Stimulated activated CD4-positive, alpha-beta T cell treated with anti-CD3 and anti-CD28 coated beads, Interleukin-12 subunit alpha, Interleukin-12 subunit beta, amount 100 ng/mL, for 48 hours (primary cell): ENCODE results near the gene SLC16A4.

Experiments used
- DNase-seq, 3 donors: peaks; one replicate each; pipeline ENCODE4 v3.0.0-alpha.2; 2020; ENCODE audit warnings: low read depth in 2 of 3, low spot score in 1 of 3

The SLC16A4 gene

DNA sequence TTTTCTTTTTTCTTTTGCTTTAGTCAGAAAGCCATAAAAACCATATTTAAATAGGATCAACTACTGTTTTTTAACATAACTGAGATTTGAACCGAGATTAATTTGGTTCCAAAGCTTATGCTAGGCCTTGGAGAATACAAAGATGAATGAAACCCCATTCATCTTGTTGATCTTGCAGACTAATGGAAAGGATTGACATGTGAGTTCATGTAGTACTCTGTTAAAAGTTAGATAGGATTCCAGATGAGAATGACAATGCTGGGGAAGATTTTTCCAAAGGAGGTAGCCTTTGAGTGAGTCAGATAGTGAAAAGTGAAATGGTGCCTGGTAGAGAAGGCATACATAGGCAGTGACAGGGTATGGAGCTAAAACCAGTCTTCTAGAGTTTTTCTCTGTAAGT is 29.0 kb downstream of the SLC16A4 start:
- DNase-seq, result no peak

DNA sequence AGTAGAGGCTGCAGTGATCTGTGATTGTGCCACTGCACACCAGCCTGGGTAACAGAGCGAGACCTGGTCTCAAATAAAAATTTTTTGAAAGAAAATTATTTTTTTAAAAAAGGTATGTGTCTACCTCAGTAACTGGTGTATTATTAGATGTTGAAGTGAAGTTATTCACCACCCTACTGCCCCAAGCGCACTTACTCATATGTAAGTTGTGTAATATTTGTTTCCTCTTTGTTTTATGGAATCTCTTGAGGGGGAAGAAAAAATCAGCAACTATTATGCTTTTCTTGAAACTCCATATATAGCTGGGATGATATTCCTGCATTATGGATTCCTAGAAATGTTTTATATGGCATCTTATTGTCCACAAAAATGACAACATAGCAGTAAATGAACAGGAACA is 30.4 kb downstream of the SLC16A4 start:
- DNase-seq, result no peak

DNA sequence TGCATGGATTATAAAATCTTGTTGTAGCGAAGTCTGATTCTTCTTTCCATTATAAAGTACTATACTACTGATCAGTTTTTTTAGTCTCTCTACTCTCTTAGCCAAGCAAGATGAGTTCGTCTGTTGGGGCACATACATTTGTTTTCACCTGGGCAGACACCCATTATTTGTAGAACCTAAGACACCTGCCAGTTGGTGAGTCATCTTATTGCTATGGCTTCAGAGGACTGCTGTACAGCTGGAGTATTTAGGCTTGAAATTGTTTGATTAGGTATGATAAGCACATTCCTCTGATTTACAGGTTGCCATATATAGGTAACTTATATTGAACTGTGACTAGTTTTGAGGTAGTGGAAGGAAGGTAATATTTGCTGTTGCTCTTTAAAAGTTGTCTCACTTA is 34.4 kb downstream of the SLC16A4 start:
- DNase-seq, result no peak

DNA sequence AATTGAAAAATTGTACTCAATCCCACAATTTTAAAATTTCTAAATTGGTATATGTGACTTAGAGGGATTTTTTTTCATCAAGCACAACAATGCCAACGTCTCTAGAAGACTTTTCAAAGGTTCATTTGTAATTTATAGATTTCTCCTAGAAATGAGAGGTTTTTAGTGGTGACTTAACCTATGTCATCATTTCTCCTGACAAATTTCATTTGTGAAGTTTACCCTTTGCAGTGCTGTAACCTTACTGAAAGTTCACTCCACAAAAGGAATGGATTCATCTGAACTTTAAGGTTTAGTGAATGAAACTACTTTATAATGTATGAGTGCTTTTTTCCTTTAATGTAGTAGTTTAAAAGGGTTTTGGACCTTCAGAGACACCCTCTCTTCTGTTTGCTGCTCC is 35.5 kb downstream of the SLC16A4 start:
- no peak for DNase-seq

DNA sequence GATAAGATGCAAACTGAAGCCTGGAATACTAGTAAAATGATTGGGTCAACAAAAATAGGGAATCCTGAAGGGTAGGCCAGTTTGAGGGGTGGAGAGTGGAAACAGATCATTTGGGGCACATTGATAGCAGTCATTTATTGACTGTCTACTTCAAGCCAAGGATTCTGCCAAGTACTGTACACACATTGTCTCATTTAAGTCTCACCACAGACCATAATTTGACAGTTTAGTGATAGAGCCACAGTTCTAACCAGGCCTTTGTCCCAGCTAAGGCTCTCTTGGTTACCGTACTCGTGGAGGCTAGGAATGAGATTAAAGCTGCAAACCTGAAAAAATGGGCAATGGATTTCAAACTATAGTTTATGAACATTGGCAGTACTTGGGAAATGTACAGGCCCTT is 40.5 kb downstream of the SLC16A4 start:
- DNase-seq, result no peak

DNA sequence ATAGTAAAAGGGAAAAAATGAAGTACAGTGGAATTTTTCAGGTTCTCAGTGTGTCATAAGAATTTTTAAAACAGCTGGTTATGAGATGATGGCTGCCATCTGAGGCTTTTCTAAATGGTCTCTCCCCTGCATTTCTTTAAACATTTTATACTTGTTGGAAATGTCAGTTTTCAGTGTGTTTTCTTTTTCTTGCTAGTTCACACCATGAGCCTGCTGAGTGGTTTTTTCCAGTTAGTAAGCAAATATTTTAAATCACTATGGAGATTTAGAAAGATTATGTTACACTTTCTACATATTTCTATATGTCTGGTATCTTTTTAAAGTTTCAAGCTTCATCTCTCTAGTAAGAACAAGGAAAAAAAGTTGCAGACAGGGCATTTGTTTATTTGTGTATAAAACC is 42.1 kb downstream of the SLC16A4 start:
- no peak for DNase-seq

DNA sequence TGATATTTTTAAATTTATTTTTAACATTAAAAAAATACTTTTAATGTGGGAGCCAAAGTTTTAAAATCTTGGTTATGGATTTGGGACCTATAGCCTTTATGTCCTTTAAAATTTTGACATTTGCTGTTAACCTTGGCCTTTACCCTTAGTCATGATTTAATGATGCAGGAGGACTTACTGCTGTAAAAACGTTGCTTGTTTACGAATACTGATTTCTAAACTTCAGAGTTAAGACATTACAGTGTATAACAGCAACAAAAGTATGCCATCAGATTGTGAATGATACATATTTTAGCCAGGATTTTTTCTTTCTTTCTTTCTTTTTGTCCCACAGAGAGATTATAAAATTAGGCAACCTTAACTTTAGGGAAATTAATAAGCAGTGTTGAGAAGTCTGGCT is 42.8 kb downstream of the SLC16A4 start:
- no peak for DNase-seq

DNA sequence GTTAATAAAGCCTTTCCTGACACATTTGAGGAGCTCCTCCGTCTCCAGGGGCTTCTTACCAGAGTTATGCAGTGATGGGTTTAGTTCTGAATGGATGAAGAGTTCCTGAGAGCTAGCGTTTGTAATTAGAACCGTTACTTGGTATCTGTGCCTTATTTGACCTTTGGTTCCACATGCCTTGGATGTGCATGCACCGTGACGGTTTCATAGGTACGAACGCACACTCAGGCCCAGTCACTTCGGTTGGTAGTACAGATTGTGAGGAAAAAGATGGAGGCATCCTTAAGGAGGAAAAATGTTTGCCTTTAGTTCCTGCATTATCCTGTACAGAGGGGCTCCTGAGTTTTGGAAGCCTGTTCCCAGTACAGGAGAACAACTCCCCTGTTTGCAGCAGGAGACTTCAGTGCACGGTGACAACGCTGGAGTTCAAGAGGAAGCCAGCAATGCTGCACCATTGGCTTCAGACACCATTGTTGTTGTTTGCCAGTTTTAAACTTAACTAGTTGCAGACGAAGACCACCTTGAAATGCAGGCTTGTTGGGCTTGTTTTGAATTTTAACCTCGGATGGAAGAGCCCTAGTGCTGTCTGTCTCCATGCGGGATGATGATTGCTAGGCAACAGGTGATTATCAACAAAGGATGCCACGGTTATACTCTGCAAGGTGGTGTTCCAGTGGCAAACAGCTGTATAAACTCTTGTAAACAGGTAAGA is 43.5 kb downstream of the SLC16A4 start:
- no peak for DNase-seq

DNA sequence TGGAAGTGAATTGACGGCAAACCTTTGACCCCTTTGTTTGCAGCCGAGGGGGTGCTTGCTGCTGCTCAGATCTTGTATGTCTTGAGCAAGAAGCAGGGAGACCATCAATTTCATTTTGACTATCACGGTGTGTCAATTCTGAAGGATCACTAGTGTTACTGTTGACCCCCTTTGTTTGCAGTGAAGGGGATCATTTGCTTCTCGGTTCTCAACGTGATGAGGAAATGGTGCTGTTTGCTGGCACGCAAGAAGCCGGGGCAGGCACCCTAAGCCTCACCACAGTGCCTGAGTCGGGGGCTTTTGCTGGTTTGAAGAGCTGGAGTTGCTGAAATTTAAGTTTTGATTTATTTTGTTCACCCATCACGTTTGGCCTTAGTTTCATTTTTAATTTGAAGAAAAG is 44.1 kb downstream of the SLC16A4 start:
- no peak for DNase-seq

DNA sequence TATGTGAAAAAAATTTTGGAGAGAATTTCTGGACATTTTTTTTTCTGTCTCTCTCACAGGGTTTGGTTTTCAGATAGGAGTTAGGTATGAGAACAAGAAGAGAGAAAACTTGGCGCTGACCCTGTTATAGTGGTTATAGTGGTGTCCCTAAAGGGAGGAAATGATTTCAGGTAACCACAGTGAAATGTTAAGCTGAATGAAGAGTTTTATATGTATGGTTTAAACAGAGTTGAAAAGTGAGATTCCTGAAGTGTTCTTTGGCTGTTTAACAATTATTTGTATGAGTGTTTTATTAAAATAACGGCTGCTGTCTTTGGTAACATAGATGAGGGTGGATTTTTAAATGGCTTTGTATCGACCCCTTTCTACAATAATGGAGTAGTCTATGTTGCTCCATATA is 45.3 kb downstream of the SLC16A4 start:
- DNase-seq, result no peak

DNA sequence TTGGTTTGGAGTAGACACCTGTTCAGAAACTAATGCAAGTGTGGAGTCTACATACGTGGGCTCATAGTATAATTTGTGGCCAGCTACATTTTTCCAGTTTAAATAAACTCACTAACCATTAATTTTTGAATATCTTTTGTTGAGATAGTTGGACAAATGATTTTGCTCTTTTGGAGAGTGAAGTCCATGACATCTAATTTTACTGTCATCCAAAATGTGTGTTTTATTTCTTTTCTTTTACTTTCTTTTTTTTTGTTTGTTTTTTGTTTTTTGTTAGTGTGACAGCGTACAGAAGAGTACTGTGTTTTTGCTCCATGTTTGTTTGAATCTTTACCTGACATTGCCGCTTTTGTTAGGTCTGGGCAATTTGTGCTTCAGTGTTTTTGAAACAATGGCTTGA is 46.7 kb downstream of the SLC16A4 start:
- no peak for DNase-seq

DNA sequence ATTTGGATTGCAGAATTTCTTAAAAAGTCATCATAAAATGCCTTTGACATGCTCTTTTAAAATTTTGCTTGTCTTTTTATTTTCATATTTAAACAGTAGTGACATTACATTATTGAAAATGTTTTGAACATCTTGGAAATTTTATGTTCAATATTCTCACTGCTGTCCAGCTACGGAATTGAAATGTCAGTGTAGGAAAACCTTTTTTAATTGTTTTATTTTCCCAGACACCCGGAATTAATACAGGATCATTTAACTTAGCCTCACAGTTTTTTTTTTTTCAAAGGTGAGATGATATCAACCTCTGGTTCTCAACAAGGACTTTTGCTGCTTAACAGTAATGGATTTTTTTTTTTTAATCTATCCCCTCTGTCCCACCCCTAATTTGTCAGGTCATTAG is 47.6 kb downstream of the SLC16A4 start:
- no peak for DNase-seq

DNA sequence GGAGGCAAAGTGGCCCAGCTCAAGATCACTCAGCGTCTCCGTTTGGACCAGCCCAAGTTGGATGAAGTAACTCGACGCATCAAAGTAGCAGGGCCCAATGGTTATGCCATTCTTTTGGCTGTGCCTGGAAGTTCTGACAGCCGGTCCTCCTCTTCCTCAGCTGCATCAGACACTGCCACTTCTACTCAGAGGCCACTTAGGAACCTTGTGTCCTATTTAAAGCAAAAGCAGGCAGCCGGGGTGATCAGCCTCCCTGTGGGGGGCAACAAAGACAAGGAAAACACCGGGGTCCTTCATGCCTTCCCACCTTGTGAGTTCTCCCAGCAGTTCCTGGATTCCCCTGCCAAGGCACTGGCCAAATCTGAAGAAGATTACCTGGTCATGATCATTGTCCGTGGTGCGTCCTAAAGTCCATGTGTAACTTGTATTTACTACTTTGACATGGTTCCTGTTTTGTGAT is 48.9 kb downstream of the SLC16A4 start:
- DNase-seq, result no peak

DNA sequence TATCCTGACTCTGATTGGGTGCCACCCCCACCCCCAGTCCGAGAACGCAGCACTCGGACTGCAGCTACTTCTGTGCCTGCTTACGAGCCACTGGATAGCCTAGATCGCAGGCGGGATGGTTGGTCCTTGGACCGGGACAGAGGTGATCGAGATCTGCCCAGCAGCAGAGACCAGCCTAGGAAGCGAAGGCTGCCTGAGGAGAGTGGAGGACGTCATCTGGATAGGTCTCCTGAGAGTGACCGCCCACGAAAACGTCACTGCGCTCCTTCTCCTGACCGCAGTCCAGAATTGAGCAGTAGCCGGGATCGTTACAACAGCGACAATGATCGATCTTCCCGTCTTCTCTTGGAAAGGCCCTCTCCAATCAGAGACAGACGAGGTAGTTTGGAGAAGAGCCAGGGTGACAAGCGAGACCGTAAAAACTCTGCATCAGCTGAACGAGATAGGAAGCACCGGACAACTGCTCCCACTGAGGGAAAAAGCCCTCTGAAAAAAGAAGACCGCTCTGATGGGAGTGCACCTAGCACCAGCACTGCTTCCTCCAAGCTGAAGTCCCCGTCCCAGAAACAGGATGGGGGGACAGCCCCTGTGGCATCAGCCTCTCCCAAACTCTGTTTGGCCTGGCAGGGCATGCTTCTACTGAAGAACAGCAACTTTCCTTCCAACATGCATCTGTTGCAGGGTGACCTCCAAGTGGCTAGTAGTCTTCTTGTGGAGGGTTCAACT is 49.5 kb downstream of the SLC16A4 start:
- DNase-seq, result no peak

DNA sequence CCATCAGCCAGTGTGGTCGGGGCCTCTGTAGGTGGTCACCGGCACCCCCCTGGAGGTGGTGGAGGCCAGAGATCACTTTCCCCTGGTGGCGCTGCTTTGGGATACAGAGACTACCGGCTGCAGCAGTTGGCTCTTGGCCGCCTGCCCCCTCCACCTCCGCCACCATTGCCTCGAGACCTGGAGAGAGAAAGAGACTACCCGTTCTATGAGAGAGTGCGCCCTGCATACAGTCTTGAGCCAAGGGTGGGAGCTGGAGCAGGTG is 50.7 kb downstream of the SLC16A4 start:
- DNase-seq, result peak in 1 of 3 donors; percentile 8

DNA sequence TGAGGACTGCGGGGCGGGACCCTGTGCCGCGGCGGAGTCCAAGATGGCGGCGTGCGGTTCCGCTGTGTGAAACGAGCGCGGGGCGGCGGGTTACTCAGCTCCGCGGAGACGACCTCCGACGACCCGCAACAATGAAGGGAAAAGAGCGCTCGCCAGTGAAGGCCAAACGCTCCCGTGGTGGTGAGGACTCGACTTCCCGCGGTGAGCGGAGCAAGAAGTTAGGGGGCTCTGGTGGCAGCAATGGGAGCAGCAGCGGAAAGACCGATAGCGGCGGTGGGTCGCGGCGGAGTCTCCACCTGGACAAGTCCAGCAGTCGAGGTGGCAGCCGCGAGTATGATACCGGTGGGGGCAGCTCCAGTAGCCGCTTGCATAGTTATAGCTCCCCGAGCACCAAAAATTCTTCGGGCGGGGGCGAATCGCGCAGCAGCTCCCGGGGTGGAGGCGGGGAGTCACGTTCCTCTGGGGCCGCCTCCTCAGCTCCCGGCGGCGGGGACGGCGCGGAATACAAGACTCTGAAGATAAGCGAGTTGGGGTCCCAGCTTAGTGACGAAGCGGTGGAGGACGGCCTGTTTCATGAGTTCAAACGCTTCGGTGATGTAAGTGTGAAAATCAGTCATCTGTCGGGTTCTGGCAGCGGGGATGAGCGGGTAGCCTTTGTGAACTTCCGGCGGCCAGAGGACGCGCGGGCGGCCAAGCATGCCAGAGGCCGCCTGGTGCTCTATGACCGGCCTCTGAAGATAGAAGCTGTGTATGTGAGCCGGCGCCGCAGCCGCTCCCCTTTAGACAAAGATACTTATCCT is 51.2 kb downstream of the SLC16A4 start:
- DNase-seq, result peak; percentile 50 to 56 (median 51)

DNA sequence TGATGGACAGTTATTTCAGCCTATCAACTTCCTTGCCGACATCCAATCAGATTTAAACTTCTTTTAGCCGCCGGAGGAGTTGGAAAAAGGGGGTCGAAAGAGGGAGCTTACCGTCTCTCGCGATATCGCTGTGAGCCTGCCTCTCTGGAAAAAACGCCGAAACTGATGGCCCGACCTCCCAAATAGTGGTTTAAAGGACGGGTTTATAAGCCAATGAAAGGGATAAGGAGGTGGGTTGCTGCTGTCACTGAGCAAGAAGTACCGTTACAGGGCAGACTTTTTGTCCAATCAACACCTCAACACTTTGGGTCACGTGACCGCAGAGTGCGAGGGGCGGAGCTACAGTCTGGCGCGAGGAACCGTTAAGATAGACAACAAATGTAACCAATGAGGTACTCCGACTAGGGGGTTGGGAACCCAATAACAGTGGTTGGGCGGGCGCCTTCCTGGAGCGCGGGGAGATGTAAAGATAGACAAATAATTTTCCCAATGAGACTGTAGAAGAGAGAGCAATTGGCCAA is 51.9 kb downstream of the SLC16A4 start, which contains the start of gene RBM15:
TSS of gene RBM15 (plus strand) at position 492 of the 521 bp plus-strand sequence. CDS start at position 521, 29 bp downstream.
- DNase-seq, result peak; percentile 92 to 97 (median 96)

DNA sequence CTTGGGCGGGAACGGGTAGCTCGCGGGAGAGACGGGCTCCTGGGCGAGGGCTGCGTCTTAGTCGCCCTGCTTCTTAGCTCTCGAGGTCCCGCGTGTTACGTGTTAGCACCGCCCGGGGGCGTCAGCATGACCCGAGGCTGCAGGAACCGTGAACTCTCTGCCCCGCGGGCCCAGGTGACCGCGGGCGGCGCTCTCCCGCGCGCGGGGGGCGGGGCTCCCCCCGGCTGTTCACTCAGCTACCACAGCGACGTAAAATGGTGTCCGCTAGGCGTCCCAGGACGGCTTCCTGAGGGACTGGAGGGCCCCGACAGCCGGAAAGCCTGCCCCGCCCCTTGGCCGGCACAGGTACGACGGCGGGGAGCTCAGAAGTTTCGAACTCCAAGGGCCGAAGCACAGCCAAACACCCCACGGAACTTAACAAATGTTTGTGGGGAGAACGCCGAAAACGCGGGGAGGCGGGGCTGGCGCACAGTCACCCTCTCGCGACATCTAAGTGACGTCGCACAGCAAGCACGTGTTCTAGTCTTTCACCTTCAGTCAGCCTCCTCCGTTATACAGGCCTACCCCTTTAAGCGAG is 52.4 kb downstream of the SLC16A4 start:
- DNase-seq, result peak in 2 of 3 donors; percentile 89 to 90

DNA sequence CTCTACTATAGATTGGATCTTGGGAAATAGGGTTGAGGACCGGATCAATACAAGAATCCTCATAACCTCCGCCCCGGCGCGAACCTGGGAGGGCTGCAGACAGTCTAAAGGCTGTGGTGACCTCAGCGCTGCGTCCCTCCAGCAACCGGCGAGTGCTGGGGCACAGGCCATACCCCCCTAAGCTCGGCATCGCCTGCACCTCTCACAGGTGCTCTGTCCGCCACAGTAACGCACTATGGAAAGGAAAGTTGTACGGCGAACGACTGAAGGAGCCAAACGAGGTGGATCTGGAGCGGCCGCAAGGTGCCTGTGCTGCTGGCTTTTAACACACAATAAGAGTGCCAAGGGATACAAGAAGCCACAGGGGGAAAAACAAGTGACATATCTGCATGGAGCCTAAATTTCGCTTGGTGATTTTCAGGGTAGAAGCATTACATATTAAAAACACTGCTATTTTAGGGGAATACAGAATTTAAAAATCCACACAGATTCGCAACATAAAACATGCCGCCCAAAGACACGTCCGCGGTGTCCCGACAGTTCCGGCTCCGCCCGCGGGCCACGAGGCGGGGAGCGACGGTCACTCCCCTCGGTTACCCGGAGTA is 53.0 kb downstream of the SLC16A4 start:
- peak; percentile 20 to 25 (median 20) for DNase-seq

DNA sequence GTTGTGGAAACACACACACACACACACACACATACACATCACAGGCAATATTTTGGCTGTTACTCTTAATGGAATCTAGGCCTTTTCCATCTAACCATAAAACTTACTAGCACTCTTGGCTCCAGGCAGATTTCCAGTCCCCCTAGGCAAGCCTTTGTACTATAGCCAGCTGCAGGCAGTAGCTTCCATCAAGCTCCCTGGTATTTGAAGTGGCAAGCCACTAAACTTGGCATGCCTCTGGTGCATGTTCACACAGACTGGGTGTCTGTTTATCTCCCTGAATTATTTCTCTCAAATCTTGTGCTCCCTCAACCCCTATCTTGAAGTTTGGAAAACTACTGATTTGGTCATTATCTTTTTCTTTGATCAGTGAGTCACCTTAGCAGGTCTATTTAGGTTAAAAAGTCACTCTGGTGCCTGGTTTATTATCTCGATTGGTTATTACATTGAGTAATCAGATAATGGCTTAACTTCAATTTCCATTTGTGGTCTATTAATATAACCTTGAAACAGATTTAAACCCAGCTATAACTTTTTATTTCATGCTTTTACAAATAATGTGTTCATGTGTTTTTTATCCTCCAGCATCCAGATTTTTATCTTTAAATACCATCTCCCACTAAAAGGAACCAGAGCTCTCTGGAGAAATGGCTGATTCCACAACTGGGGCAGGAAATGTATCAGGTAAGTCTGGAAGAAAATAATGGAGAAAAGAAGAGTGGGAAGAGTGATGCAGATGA is 54.4 kb downstream of the SLC16A4 start:
- no peak for DNase-seq
